HG03095 (cell line): ENCODE measurements around the gene RILPL2.
A peak's percentile ranks its signal among the peaks of the same experiment; 100 is the strongest.
"Not testable (repeated sequence)": the region's sequence is repeated elsewhere in the genome, so short reads cannot be mapped to it uniquely, and the experiment has no call there.

Experiments
- ATAC-seq: cut with Tn5 transposase; IDR thresholded peaks from one replicate; pipeline ENCODE4 v1.9.1; 2021; ENCODE audit warnings: moderate library complexity; ENCODE audit not compliant: unreplicated experiment

Gene RILPL2

DNA sequence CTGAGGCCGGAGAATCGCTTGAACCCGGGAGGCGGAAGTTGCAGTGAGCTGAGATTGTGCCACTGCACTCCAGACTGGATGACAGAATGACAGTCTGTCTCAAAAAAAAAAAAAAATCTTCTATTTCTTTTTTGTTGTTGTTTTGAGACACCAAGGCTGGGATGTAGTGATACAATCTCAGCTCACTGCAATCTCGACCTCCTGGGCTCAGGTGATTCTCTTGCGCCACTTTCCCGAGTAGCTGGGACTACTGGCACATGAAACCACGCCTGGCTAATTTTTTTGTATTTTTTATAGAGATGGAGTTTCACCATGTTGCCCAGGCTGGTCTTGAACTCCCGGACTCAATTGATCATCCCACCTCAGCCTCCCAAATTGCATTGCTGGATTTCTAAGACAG lies 14.2 kb upstream of the RILPL2 start:
- no peak for ATAC-seq

DNA sequence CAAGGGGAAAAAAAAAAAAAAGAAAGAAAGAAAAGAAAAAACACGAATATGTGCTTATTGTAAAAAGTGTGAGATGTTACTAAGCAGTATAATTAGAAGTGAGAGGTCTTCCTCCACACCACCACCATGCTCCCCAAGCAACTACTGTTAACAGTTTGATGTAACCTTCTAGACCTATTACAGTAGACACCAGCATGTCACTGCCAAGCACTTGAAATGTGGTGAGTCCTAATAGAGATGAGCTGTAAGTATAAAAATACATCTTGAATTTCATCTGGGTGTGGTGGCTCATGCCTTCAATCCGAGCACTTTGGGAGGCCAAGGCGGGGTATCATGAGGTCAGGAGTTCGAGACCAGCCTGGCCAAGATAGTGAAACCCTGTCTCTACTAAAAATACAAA lies 13.4 kb upstream of the RILPL2 start:
- ATAC-seq: no peak

DNA sequence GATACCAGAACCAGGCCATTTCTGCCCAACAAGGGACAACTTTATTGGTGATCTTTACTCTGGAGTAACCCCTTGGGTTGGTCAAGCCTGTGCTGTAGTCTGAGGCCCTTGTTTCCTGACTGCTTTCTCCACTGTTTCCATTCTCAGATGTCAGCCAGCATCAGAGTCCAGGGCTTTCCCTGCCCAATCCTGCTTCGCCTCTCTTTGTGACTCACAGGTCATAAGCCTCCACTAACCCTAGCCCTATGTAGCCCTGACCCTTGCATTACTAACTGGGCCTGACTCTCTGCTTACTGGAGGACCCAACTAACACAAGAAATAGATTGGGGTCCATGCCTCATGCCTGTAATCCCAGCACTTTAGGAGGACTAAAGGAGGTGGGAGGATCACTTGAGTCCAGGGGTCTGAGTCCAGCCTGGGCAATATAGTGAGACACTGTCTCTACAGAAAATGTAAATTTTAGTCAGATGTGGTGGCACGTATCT lies 12.8 kb upstream of the RILPL2 start:
- no peak for ATAC-seq

DNA sequence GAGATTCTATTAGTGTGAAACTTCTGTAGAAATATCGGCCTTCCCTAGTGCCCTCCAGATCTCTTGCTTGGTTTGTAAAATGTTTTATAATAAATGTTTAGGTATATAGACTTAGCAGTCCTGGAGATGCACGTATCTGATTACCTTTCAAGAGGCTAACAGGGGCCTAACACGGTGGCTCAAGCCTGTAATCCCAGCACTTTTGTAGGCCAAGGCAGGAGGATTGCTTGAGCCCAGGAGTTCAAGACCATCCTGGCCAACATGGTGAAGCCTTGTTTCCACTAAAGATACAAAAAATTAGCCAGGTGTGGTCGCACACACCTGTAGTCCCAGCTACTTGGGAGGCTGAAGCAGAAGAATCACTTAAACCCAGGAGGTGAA lies 9.8 kb upstream of the RILPL2 start:
- no peak for ATAC-seq

DNA sequence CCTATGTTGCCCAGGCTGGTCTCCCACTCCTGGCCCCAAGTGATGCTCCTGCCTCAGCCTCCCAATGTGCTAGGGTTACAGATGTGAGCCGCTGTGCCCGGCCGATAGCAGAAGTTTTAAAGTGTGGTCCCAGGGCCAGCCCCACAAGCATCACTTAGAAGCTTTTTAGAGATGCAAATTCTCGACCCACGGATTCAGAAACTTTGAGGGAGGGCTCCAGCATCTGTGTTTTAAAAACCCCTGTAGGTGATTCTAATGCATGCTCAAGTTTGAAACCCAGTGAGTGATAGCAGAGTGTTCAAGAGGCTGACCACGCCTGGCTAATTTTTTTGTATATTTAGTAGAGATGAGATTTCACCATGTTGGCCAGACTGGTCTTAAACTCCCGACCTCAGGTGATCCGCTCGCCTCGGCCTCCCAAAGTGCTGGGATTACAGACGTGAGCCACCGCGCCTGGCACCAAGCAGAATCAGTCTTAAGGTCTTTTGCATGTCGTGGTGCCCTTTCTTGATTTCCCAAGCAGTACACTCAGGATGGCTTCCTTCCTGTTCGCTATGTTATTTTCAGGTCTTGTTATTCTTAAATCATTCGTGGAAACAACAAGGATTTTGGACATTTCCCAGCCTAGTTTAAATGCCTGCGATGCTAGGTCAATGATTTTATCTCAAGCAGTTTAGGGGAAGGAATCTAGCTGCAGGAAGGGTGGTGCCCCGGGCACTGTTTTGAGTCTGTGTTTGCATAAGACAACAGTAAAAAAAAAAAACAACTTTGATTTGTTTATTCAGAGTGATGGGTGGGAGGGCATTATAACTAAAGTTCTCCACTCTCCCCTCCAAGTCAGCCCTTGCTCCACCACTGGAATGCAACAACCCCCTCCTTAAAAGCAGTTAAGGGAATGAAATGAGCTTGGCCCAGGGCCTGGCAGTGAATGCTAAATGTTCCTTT lies 9.2 kb upstream of the RILPL2 start:
- ATAC-seq: no peak

DNA sequence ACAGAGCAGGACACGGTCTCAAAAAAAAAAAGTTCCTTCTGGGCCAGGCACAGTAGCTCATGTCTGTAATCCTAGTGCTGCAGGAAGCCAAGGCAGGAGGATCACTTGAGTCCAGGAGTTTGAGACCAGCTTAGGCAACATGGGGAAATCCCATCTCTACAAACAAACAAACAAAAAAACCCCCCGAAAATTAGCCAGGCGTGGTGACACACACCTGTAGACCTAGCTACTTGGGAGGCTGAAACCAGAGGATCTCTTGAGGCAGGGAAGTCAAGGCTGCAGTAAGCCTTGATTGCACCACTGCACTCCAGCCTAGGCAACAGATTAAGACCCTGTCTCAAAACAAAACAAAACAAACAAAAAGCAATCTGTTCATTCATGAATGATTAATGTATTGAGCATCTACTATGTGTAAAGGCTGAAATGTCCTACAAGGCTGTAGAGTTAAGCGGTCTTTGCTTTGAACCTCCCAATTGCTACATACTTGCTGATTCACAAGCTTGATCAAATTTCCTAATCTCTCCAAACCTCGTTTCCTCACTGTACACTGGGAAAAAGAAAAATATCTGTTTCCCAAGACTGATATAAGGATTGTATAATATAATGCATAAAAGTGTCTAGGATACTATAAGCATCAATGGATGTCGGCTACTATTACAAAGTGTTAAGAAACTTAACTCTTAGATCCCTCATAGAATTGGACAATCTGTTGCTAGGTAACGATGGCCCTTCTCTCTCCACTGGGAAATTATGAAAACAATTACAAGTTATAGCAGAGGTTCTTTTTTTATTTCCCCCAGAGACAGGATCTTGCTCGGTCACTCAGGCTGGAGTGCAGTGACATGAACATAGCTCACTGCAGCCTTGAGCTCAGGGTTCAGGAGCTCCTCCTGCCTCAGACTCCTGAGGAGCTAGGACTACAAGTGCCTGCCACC lies 7.9 kb upstream of the RILPL2 start:
- no peak for ATAC-seq

DNA sequence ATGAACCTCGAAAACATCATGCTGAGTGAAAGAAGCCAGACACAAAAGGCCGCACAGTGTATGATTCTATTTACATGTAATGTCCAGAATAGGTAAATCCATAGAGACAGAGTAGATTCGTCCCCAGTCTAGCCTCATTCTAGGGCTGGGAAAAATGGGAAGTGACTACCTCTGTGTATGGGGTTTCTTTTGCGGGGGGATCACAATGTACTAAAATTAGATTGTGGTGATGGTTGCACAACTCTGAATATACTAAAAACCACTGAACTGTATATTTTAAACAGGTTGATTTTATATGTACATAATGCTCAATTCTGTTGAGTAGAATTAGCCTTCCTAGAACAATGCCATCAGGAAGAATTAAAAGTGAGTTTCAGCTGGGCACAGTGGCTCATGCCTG lies 6.3 kb upstream of the RILPL2 start:
- no peak for ATAC-seq

DNA sequence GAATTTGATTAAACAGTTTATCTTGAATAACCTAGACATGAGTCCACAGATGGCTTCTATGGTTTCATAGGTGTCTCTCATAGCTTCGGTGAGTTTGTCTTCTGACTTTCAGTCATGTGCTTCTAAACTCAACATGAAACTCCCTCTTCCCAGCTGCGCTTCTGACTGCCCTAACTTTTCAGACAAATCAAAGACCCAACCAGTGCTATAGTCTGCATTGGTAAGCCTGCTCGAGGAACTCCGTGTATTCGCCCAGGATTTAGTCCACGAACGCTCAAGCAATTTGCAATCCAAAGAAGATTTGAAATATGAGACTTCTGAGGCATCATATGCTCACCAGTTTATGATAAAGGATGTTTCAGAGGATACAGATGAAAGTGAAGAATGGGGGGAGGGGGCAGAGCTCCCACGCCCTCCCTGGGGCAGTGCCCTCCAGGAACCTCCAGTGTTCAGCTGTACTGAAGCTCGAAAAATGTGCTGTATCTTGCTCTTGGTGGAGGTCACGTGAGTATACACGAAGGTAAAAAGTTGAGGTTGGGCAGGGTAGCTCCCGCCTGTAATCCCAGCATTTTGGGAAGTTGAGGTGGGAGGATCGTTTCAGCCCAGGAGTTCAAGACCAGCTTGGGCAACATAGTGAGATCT lies 5.2 kb upstream of the RILPL2 start:
- peak; percentile 66 for ATAC-seq

DNA sequence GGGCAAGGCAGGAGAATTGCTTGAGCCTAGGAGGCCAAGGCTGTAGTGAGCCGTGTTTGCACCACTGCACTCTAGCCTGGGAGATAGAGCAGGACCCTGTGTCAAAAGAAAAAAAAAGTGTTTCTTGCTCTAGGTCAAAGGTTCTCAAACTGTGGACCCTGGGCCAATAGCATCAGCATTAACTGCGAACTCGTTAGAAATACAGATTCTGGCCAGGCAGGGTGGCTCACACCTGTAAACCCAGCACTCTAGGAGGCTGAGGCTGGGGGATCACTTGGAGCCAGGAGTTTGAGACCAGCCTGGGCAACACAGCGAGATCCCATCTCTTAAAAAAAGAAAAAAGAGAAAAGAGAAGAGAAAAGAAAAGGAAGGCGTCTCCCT lies 858 bp downstream of the RILPL2 start:
- no peak for ATAC-seq

DNA sequence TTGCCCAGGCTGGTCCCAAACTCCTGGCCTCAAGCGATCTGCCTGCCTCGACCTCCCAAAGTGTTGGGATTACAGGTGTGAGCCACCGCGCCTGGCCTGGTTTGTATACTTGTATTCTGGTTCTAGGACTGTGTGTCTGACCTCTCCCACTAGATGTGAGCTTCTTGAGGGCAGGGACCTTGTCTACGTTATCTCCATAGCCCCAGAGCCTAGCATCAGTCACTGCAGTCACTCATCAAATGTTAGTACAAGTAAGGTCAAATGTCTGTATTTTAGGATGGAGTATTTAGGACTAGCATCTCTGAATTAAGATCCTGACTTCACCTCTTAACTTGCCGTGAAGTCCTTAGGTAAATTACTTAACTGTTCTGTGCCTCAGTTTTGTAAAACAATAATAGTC lies 2.9 kb downstream of the RILPL2 start:
- ATAC-seq: no peak

DNA sequence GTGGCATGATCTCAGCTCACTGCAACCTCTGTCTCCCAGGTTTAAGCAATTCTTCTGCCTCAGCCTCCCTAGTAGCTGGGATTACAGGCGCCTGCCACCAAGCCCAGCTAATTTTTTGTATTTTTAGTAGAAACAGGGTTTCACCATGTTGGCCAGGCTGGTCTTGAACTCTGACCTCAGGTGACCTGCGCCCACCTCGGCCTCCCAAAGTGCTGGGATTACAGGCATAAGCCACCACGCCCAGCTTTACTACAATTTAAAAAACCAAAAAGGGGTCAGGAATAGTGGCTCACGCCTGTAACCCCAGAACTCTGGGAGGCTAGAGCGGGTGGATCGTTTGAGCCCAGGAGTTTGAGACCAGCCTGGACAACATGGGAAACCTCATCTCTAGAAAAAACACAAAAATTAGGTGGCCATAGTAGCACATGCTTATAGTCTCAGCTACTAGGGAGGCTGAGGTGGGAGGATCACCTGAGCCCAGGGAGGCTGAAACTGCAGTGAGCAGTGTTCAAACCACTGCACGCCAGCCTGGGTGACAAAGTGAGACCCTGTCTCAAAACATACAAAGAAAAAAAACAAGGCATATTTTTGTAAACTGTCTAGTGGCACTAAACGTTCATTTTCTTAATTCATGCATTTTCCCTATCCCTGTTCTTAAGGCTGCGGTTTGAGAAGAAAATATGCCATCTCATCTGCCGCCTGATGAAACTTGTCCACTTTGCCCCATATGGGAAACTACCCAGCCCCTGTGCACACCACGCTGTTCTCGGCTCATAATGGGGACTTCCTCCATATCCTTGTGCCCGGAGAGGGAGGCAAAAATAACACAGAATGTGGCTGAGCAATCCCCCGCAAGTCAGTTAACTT lies 4.3 kb downstream of the RILPL2 start:
- ATAC-seq: not testable (repeated sequence)

DNA sequence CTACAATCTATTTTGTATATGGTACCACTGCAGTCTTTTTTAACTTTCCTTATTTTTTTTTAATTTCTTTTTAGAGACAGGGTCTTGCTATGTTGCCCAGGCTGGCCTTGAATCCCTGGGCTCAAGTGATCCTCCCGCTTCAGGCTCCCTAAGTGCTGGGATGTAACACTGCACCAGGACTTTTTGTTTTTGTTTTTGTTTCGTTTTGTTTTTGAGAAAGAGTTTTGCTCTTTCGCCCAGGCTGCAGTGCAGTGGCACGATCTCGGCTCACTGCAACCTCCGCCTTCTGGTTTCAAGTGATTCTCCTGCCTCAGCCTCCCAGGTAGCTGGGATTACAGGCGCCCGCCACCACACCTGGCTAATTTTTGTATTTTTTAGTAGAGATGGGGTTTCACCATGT lies 7.4 kb downstream of the RILPL2 start:
- ATAC-seq: not testable (repeated sequence)

DNA sequence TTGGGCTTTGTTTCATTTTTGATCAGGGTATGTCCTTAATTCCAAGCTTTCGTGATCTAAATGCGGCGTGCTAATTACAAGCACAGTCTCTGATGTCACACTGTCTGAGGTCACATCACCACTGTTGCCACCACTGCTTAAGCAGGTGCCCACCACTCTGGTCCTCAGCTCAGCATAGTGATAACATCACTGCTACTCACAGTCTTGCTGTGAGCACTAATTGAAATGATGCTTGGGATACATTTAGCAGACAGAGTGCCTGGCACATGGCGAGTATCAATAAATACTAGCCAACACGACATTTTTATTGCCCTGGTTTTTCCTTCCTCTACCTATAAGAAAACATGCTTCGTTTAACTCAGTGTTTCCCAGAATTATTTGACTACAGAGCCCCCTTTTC lies 7.9 kb downstream of the RILPL2 start:
- ATAC-seq: no peak

DNA sequence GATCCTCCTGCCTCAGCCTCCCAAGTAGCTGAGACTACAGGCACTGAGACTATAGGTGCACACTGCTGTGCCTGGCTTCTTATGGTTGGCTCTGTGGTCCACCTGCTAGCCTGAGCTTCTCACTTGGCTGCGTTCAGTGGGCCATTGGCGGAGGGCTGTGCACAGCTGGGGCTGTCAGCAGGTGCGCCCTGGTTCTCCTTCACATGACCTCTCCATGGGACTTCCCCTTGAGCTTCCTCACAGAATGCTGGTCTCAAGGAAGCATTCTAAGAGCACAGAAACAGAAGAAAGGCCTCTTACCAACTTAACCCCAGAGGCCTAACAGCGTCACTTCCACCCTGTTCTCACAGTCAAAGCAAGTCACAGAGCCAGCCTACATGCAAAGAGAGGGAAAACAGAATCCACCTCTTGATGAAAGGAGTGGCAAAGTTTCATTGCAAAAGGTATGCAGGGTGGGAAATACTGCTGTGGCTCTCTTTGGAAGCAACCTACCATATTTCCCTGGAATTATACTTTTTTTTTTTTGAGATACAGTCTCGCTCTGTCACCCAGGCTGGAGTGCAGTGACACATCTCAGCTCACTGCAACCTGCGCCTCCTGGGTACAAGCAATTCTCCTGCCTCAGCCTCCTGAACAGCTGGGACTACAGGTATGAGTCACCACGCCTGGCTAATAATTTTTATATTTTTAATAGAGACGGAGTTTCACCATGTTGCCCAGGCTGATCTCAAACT lies 9.3 kb downstream of the RILPL2 start:
- ATAC-seq: peak; percentile 87

DNA sequence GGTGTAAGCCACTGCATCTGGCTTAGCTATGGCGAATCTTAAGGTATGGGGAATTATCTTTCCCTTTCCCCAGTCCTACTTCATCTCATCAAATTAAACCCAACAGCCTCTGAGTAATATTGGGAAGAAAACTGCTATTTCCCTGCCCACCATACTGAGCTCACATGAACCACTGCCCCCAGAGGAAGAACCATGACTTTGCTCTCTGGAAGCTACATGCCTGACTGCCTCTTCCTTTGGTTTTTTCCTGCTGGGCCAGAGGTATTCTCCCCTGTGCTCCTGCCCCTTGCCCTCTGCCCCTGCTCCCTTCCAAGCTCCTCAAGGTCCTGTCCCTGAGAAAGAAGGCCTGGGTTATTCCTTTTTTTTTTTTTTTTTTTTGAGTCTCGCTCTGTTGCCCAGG lies 15.2 kb downstream of the RILPL2 start:
- ATAC-seq: no peak

DNA sequence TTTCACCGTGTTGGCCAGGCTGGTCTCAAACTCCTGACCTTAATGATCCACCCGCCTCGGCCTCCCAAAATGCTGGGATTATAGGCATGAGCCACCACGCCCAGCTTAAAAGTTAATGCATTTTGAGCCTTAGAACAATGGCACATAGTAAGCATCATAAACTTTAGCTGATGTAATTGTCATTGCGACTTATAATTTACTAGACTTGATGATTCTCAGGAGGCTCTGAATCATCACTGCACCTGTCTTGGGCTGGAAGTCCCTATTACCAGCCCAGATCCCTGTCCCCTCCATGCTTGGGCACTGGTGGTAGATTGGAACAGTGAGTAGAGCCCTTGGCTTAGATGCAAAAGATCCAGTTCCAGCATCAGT lies 26.5 kb downstream of the RILPL2 start:
- ATAC-seq: no peak

DNA sequence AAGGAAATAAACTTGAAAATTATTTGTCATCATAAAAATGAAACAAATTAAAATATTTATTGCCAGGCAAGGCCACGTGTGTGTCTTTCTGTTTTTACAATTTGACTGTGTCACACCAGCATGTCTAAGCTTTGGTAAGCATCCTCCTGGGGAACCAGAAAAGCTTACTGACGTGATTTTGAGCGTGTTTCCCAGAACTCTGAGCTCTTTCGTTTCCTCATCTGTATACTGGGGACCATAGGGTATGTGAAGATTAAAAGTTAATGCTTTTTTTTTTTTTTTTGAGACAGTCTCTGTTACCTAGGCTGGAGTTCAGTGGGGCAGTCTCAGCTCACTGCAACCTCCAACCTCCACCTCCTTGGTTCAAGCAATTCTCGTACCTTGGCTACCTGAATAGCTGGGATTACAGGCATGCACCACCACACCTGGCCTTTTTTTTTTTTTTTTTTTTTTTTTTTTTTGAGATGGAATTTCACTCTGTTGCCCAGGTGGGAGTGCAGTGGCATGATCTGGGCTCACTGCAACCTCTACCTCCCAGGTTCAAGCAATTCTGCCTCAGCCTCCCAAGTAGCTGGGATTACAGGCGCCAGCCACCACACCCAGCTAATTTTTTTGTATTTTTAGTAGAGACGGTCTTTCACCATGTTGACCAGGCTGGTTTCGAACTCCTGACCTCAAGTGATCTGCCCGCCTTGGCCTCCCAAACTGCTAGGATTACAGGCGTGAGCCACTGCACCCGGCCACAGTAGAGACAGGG lies 27.0 kb downstream of the RILPL2 start:
- ATAC-seq: not testable (repeated sequence)

DNA sequence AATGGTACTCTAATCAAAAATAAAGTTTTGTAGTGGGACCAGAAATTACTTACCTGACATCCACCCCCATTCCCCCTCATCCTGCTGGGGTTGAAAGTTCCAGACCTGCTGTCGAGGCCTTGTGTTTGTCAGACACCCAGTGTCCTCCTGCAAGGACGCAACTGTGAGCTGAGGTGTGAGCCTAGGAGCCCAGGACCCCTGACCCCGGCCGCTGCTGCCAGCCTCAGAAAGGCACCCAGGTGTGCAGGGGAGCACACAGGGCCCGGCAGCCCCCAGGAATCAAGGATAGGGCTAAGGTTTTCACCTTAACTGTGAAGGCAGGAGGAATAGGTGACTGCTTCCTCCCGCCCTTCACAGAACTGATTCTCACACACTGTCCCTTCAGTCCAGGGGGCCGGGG lies 27.9 kb downstream of the RILPL2 start:
- not testable (repeated sequence) for ATAC-seq

DNA sequence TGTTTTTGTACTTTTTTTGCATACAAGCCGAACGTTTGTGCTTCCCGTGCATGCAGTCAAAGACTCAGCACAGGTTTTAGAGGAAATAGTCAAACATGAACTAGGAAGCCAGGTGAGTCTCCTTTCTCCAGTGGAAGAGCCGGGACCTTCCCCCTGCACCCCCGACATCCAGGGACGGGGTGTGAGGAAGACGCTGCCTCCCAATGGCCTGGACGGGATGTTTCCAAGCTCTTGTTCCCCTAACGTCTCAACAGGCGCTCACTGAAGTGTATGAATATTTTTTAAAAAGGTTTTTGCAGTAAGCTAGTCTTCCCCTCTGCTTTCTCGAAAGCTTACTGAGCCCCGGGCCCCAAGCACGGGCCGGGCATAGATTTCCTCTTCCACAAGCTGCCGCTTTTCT lies 28.6 kb downstream of the RILPL2 start:
- ATAC-seq: not testable (repeated sequence)
